GM12891 (cell line): ENCODE measurements around the gene INTS6.

Source experiments
- DNase-seq: peaks from one replicate; pipeline ENCODE4 v3.0.0; 2011; ENCODE audit warnings: low spot score; ENCODE audit not compliant: insufficient read length
- FAIRE-seq: peaks from 2 replicates; lab custom pipeline; 2011; peaks lifted over from hg19 to GRCh38; lab: Jason Lieb, UNC
- PAX5 ChIP-seq: IDR thresholded peaks from 2 replicates; pipeline ENCODE4 v1.6.1; 2011; ENCODE audit warnings: low read length, moderate library complexity, mild to moderate bottlenecking; ENCODE audit not compliant: insufficient read depth, severe bottlenecking
- POLR2A ChIP-seq: IDR thresholded peaks from 2 replicates; pipeline ENCODE4 v1.6.1; 2011; ENCODE audit warnings: low read depth, low read length, control low read depth
- POLR2AphosphoS5 ChIP-seq: IDR thresholded peaks from 2 replicates; pipeline ENCODE4 v1.6.1; 2011; ENCODE audit warnings: low read depth, low read length, control low read depth
- POU2F2 ChIP-seq: IDR thresholded peaks from 2 replicates; pipeline ENCODE4 v1.6.1; 2011; ENCODE audit warnings: low read depth, mild to moderate bottlenecking, control low read depth, low read length, moderate library complexity
- SPI1 ChIP-seq: IDR thresholded peaks from 2 replicates; pipeline ENCODE4 v1.6.1; 2011; ENCODE audit warnings: low read depth, low read length, control low read depth
- TAF1 ChIP-seq: IDR thresholded peaks from 2 replicates; pipeline ENCODE4 v1.6.1; 2011; ENCODE audit warnings: low read depth, low read length, control low read depth

INTS6 gene

DNA sequence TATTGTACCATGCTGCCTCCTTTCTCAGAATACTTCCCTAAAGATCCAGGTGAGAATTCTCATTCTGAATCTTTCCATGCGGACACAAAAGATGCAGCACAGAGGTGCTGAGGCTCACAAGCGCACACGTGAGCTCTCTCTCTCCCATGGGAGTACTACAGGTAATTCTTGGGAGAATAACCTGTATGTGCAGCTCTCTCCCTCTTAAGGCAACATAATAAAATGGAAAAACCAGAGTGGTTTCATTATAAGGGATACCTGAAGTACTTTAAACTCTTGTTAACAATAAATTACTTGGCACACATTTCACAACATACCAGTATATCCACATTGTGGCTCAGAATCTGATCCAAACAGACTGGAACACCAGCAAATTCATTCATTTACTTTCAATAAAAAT is 40.4 kb downstream of the INTS6 start:
- no peak for FAIRE-seq
- TF ChIP-seq SPI1 = no peak
- no peak for TF ChIP-seq POU2F2
- TF ChIP-seq PAX5 = no peak
- no peak for TF ChIP-seq POLR2AphosphoS5
- TF ChIP-seq TAF1 = no peak
- TF ChIP-seq POLR2A = no peak
- DNase-seq = no peak

- DNase-seq (no peak), FAIRE-seq (no peak)
- no peak for TF ChIP-seq TAF1
- no peak for TF ChIP-seq POLR2A
- TF ChIP-seq SPI1 = 0 out of 2 replicates have a peak, but pooled peaks have one; percentile 26
Measured at GRCh38 chr13:51405176-51405575, 47.7 kb downstream of the INTS6 start.

GRCh38 chr13:51397262-51397941 is 55.4 kb downstream of the INTS6 start:
- peak; percentile 40 for FAIRE-seq
- DNase-seq = no peak
- TF ChIP-seq POU2F2 (no peak), TAF1 (no peak), POLR2A (no peak), SPI1 (no peak), PAX5 (no peak)

DNA sequence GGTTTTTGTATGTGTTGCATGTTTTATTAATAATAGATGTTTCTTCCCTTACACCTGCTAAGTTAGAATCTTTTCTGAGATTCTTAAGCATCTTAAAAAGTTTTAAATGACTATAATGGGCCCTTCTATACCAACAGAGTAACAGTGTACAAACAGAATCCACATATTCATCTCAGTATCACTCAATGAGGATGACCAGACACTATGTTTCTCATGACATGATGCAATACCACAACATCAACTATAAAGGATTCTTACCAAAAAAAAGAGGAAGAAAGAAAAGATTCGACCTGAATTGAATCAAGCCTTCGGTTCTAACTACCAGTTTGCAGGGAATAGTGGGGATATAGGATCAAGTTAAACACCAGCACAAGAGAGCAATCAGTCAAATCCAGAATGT is 56.5 kb downstream of the INTS6 start:
- FAIRE-seq (peak; percentile 40), DNase-seq (no peak)
- no peak for TF ChIP-seq PAX5
- no peak for TF ChIP-seq SPI1
- no peak for TF ChIP-seq TAF1
- no peak for TF ChIP-seq POLR2AphosphoS5
- no peak for TF ChIP-seq POU2F2
- no peak for TF ChIP-seq POLR2A

DNA sequence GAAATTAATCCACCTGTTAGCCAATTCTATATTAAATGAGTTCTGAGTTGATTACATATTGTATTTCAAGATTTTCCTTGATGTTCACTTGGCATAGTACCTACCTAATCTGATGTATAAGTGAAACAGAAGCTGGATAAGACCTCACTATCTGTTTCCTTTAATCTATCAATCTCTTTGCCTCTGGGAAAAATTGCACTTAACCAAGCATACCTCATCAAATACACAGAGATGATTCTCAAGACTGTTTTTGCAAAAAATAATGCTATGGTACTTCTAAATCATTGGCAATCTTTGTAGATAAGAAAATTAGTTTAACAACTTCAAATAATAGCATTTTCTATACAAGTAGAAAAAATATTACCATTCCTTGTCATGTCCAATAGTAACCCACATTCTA is 58.1 kb downstream of the INTS6 start:
- DNase-seq = no peak
- TF ChIP-seq POU2F2 = no peak
- TF ChIP-seq POLR2AphosphoS5 = no peak
- no peak for TF ChIP-seq SPI1
- no peak for TF ChIP-seq POLR2A
- TF ChIP-seq PAX5 = no peak
- no peak for TF ChIP-seq TAF1
- FAIRE-seq = no peak

GRCh38 chr13:51385114-51385513 is 67.7 kb downstream of the INTS6 start:
- no peak for DNase-seq
- TF ChIP-seq SPI1 = no peak
- no peak for TF ChIP-seq PAX5
- no peak for TF ChIP-seq TAF1
- TF ChIP-seq POLR2AphosphoS5 = no peak
- TF ChIP-seq POLR2A = no peak
- TF ChIP-seq POU2F2 = no peak
- FAIRE-seq = peak; percentile 66

- no peak for FAIRE-seq
- no peak for TF ChIP-seq TAF1
- TF ChIP-seq POLR2A = no peak
- TF ChIP-seq POU2F2 = no peak
- TF ChIP-seq SPI1 = no peak
- no peak for TF ChIP-seq PAX5
- TF ChIP-seq POLR2AphosphoS5 = no peak
- DNase-seq = no peak
Measured at GRCh38 chr13:51380269-51380668, 72.6 kb downstream of the INTS6 start.

DNA sequence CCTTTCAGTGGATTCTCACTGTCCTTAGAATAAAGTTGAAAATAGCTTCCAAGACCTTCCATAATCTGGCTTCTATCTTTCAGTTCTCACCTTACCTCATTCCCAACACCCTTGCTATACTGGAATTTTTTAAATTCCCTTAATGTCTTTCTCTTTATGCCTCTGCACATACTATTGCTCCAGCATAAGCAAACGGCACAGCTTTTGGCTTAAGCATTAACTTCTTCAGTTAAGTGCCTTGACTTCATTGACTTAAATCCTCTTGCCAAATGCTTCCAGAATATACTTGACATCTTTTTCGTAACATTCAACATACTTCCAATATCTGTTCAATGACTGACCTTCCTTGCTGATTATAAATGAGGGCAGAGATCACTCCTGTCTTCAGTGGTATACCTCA is 79.4 kb downstream of the INTS6 start:
- FAIRE-seq (no peak), DNase-seq (no peak)
- TF ChIP-seq SPI1 = no peak

DNA sequence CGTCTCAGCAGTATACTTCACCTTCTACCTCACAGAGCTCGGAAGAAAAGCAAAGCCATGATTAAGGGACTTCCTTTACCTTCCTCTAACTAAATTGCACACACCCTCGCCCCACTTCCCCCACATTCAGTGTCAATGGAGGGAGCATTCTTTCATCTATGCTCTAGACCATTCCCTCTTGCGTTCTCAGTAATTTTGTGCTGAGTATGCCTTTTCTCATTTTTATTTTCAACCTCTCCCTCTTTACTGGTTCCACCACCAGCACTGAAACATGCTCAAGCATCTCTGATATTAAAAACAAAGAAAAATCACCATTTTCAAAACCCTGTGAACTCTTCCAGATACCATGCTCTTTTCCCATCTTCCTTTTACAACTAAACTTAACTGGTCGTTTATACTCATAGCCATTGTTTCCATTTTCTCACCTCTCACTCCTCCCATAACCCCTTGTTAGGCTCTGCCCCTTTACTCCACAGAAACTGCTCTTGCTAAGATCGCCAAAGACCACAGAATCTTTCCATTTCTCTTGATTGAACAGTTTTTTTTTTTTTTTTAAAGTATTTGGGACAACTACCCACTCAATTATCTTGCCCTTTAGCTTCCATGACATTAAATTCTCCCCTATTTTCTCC is 81.0 kb downstream of the INTS6 start:
- FAIRE-seq (peak; percentile 65), DNase-seq (no peak)
- no peak for TF ChIP-seq POU2F2
- TF ChIP-seq POLR2A = no peak
- TF ChIP-seq SPI1 = no peak
- no peak for TF ChIP-seq PAX5
- TF ChIP-seq POLR2AphosphoS5 = no peak
- no peak for TF ChIP-seq TAF1

GRCh38 chr13:51370811-51371210 is 82.0 kb downstream of the INTS6 start:
- FAIRE-seq (no peak), DNase-seq (no peak)

GRCh38 chr13:51370116-51370515 is 82.7 kb downstream of the INTS6 start:
- FAIRE-seq (no peak), DNase-seq (no peak)

More at GRCh38 chr13:51370811-51371210, 82.0 kb downstream of the INTS6 start:
- TF ChIP-seq POU2F2 (no peak), PAX5 (no peak), POLR2A (no peak), TAF1 (no peak), POLR2AphosphoS5 (no peak), SPI1 (no peak)

More at GRCh38 chr13:51370116-51370515, 82.7 kb downstream of the INTS6 start:
- no peak for TF ChIP-seq POLR2A
- no peak for TF ChIP-seq SPI1
- no peak for TF ChIP-seq TAF1
- no peak for TF ChIP-seq PAX5
- no peak for TF ChIP-seq POU2F2
- no peak for TF ChIP-seq POLR2AphosphoS5
